Activated T-cell treated with anti-CD3 and anti-CD28 coated beads, Interleukin-2, amount 50 U/mL, for 72 hours (primary cell): Measurements from ENCODE around the gene EFR3B. TPM values are rescaled to one million over a fixed set of nuclear protein-coding genes. Genes with fewer than 3 reads are reported as not detected.

Experiments
- ATAC-seq, 2 donors: fragments of 150-1000 bp; cut with Tn5 transposase; replicated peaks in 1 of 2; 2 replicates each; pipeline ENCODE4 v1.10.0; 2021; ENCODE audit warnings: moderate library complexity in 2 of 2, mild to moderate bottlenecking in 1 of 2
- DNase-seq, 2 donors: peaks; one replicate each; pipeline ENCODE4 v3.0.0; 2021 to 2022; ENCODE audit warnings: mixed read lengths in 1 of 2
- H3K27ac Mint-ChIP-seq: one replicate; pipeline ENCODE4 v1.8.0; 2022; ENCODE audit warnings: mild to moderate bottlenecking, moderate library complexity, mixed read lengths
- H3K27me3 Mint-ChIP-seq: one replicate; pipeline ENCODE4 v1.8.0; 2022; ENCODE audit warnings: low read depth, mixed read lengths
- H3K36me3 Mint-ChIP-seq, 2 donors: one replicate each; pipeline ENCODE4 v1.8.0; 2022; ENCODE audit warnings: mixed read lengths in 2 of 2, mild to moderate bottlenecking in 1 of 2; ENCODE audit not compliant: insufficient read depth in 2 of 2
- H3K4me1 Mint-ChIP-seq: one replicate; pipeline ENCODE4 v1.8.0; 2022; ENCODE audit warnings: low read depth, mixed read lengths
- H3K4me3 Mint-ChIP-seq, 2 donors: one replicate each; pipeline ENCODE4 v1.8.0; 2022; ENCODE audit warnings: mild to moderate bottlenecking in 2 of 2, mixed read lengths in 2 of 2, moderate library complexity in 2 of 2
- H3K9me3 Mint-ChIP-seq, 2 donors: one replicate each; pipeline ENCODE4 v1.8.0; 2022; ENCODE audit warnings: mixed read lengths in 2 of 2
- total RNA-seq, 2 donors: library from RNA; stranded (reverse); gene quantifications; one replicate each; pipeline ENCODE4 v1.2.3, GENCODE V29; 2022

Gene EFR3B
- total RNA-seq, 2 donors from 2014 or later = 0.60 to 0.93 TPM

- H3K9me3 Mint-ChIP-seq = no peaks in the 10 kb centered on the region
- H3K4me1 Mint-ChIP-seq = peaks cover 45% of the 10 kb centered on the region
- DNase-seq = peak; percentile 20 to 21
- H3K4me3 Mint-ChIP-seq = peak overlapping the region; percentile 72 to 92
- H3K27ac Mint-ChIP-seq = no peak overlapping the region
- H3K36me3 Mint-ChIP-seq = no peaks in the 10 kb centered on the region
- ATAC-seq = peak in 1 of 2 donors; percentile 1
- peaks cover 61% of the 10 kb centered on the region for H3K27me3 Mint-ChIP-seq
Measured at GRCh38 chr2:25042321-25043240, 705 bp downstream of the EFR3B start.

GRCh38 chr2:25043241-25043867 lies 1.5 kb downstream of the EFR3B start:
- peaks cover 61% of the 10 kb centered on the region for H3K27me3 Mint-ChIP-seq
- peak; percentile 68 to 75 for DNase-seq
- H3K27ac Mint-ChIP-seq = no peak overlapping the region
- H3K4me1 Mint-ChIP-seq = peaks cover 45% of the 10 kb centered on the region
- H3K36me3 Mint-ChIP-seq = no peaks in the 10 kb centered on the region
- no peaks in the 10 kb centered on the region for H3K9me3 Mint-ChIP-seq
- ATAC-seq = peak; percentile 65 to 67
- H3K4me3 Mint-ChIP-seq = peak overlapping the region; percentile 72 to 92

- DNase-seq (no peak), ATAC-seq (no peak)
- Mint-ChIP-seq H3K27me3 (peaks cover 61% of the 10 kb centered on the region), H3K36me3 (no peaks in the 10 kb centered on the region), H3K4me1 (peaks cover 45% of the 10 kb centered on the region), H3K27ac (no peak overlapping the region), H3K9me3 (no peaks in the 10 kb centered on the region), H3K4me3 (peak overlapping the region; percentile 72 to 92)
Measured at GRCh38 chr2:25044011-25044410, 2.1 kb downstream of the EFR3B start.

GRCh38 chr2:25044990-25045389 lies 3.1 kb downstream of the EFR3B start:
- Mint-ChIP-seq H3K27me3 (peaks cover 66% of the 10 kb centered on the region), H3K4me1 (peaks cover 47% of the 10 kb centered on the region), H3K27ac (no peak overlapping the region), H3K9me3 (no peaks in the 10 kb centered on the region), H3K4me3 (peak overlapping the region; percentile 49 to 50), H3K36me3 (no peaks in the 10 kb centered on the region)
- DNase-seq (peak; percentile 37 to 41), ATAC-seq (peak in 1 of 2 donors; percentile 15)

GRCh38 chr2:25049422-25049821 lies 7.5 kb downstream of the EFR3B start:
- Mint-ChIP-seq H3K27me3 (peaks cover 33% of the 10 kb centered on the region), H3K4me3 (no peak overlapping the region), H3K4me1 (peaks cover 21% of the 10 kb centered on the region), H3K36me3 (no peaks in the 10 kb centered on the region), H3K9me3 (no peaks in the 10 kb centered on the region), H3K27ac (no peak overlapping the region)
- DNase-seq (no peak), ATAC-seq (no peak)

GRCh38 chr2:25050128-25050527 lies 8.3 kb downstream of the EFR3B start:
- no peaks in the 10 kb centered on the region for H3K36me3 Mint-ChIP-seq
- no peak for DNase-seq
- no peak overlapping the region for H3K4me3 Mint-ChIP-seq
- H3K4me1 Mint-ChIP-seq = peaks cover 14% of the 10 kb centered on the region
- ATAC-seq = no peak
- no peak overlapping the region for H3K27ac Mint-ChIP-seq
- peaks cover 29% of the 10 kb centered on the region for H3K27me3 Mint-ChIP-seq
- H3K9me3 Mint-ChIP-seq = no peaks in the 10 kb centered on the region

- no peak for DNase-seq
- ATAC-seq = no peak
Measured at GRCh38 chr2:25053041-25053440, 11.2 kb downstream of the EFR3B start.

GRCh38 chr2:25054720-25055119 lies 12.8 kb downstream of the EFR3B start:
- ATAC-seq (no peak), DNase-seq (no peak)
- Mint-ChIP-seq H3K36me3 (no peaks in the 10 kb centered on the region), H3K27me3 (peaks cover 15% of the 10 kb centered on the region), H3K9me3 (no peaks in the 10 kb centered on the region), H3K27ac (no peak overlapping the region), H3K4me1 (peaks cover 6% of the 10 kb centered on the region), H3K4me3 (no peak overlapping the region)

More at GRCh38 chr2:25053041-25053440, 11.2 kb downstream of the EFR3B start:
- no peak overlapping the region for H3K4me3 Mint-ChIP-seq
- H3K9me3 Mint-ChIP-seq = no peaks in the 10 kb centered on the region
- H3K36me3 Mint-ChIP-seq = no peaks in the 10 kb centered on the region
- H3K27ac Mint-ChIP-seq = no peak overlapping the region
- peaks cover 6% of the 10 kb centered on the region for H3K4me1 Mint-ChIP-seq
- peaks cover 21% of the 10 kb centered on the region for H3K27me3 Mint-ChIP-seq

GRCh38 chr2:25055376-25055920 lies 13.6 kb downstream of the EFR3B start:
- no peak for DNase-seq
- Mint-ChIP-seq H3K27me3 (peaks cover 9% of the 10 kb centered on the region), H3K36me3 (no peaks in the 10 kb centered on the region), H3K27ac (no peak overlapping the region), H3K4me3 (no peak overlapping the region), H3K4me1 (no peaks in the 10 kb centered on the region), H3K9me3 (no peaks in the 10 kb centered on the region)
- no peak for ATAC-seq

- no peaks in the 10 kb centered on the region for H3K4me1 Mint-ChIP-seq
- H3K36me3 Mint-ChIP-seq = no peaks in the 10 kb centered on the region
- no peak for DNase-seq
- ATAC-seq = no peak
- no peaks in the 10 kb centered on the region for H3K9me3 Mint-ChIP-seq
- H3K4me3 Mint-ChIP-seq = no peak overlapping the region
- peaks cover 9% of the 10 kb centered on the region for H3K27me3 Mint-ChIP-seq
- no peak overlapping the region for H3K27ac Mint-ChIP-seq
Measured at GRCh38 chr2:25056098-25056821, 14.4 kb downstream of the EFR3B start.

GRCh38 chr2:25062511-25062917 lies 20.6 kb downstream of the EFR3B start:
- Mint-ChIP-seq H3K27me3 (no peaks in the 10 kb centered on the region), H3K27ac (no peak overlapping the region), H3K36me3 (peaks cover 3 to 5% of the 10 kb centered on the region in 2 donors), H3K4me1 (peaks cover 8% of the 10 kb centered on the region), H3K9me3 (peaks cover 6 to 8% of the 10 kb centered on the region in 2 donors), H3K4me3 (no peak overlapping the region)
- ATAC-seq = no peak
- no peak for DNase-seq

- Mint-ChIP-seq H3K4me1 (peaks cover 8% of the 10 kb centered on the region), H3K27ac (no peak overlapping the region), H3K4me3 (no peak overlapping the region), H3K9me3 (peaks cover 6 to 8% of the 10 kb centered on the region in 2 donors), H3K36me3 (peaks cover 3 to 5% of the 10 kb centered on the region in 2 donors), H3K27me3 (no peaks in the 10 kb centered on the region)
- ATAC-seq = no peak
- DNase-seq = no peak
Measured at GRCh38 chr2:25063876-25064660, 22.2 kb downstream of the EFR3B start.
